Smooth muscle cell of the brain vasculature (primary cell): ENCODE results near the gene PINK1.
"Not testable (repeated sequence)": the region's sequence is repeated elsewhere in the genome, so short reads cannot be mapped to it uniquely, and the experiment has no call there.

Experiments used
- DNase-seq: peaks from one replicate; pipeline ENCODE4 v3.0.0-alpha.2; 2012; ENCODE audit warnings: low read depth, low spot score

The PINK1 gene

GRCh38 chr1:20644416-20644815 lies 11.2 kb downstream of the PINK1 start:
- no peak for DNase-seq

GRCh38 chr1:20645414-20645813 lies 12.2 kb downstream of the PINK1 start:
- no peak for DNase-seq

GRCh38 chr1:20648438-20648837 lies 15.2 kb downstream of the PINK1 start:
- no peak for DNase-seq

GRCh38 chr1:20648946-20649345 lies 15.7 kb downstream of the PINK1 start:
- no peak for DNase-seq

GRCh38 chr1:20652300-20652699 lies 19.0 kb downstream of the PINK1 start:
- DNase-seq, result no peak

GRCh38 chr1:20654104-20654690 lies 20.9 kb downstream of the PINK1 start:
- no peak for DNase-seq

GRCh38 chr1:20657024-20657423 lies 23.8 kb downstream of the PINK1 start:
- no peak for DNase-seq

GRCh38 chr1:20658166-20658915 lies 25.1 kb downstream of the PINK1 start:
- DNase-seq, result no peak

- DNase-seq, result no peak
Observed at GRCh38 chr1:20660363-20660762, 27.1 kb downstream of the PINK1 start.

- no peak for DNase-seq
Observed at GRCh38 chr1:20660847-20661206, 27.6 kb downstream of the PINK1 start.

- peak; percentile 92 for DNase-seq
Observed at GRCh38 chr1:20661207-20662109, 28.2 kb downstream of the PINK1 start, which contains the start of gene DDOST. Gene DDOST (minus strand): TSS chr1:20661369. CDS start chr1:20661350, 19 bp downstream.

GRCh38 chr1:20662110-20662475 lies 28.8 kb downstream of the PINK1 start:
- no peak for DNase-seq

- DNase-seq, result no peak
Observed at GRCh38 chr1:20663365-20663764, 30.1 kb downstream of the PINK1 start.

- no peak for DNase-seq
Observed at GRCh38 chr1:20663969-20664715, 30.9 kb downstream of the PINK1 start.

GRCh38 chr1:20665726-20666125 lies 32.5 kb downstream of the PINK1 start:
- DNase-seq, result no peak

- no peak for DNase-seq
Observed at GRCh38 chr1:20666146-20666545, 32.9 kb downstream of the PINK1 start.

- no peak for DNase-seq
Observed at GRCh38 chr1:20666804-20667203, 33.5 kb downstream of the PINK1 start.

- DNase-seq, result no peak
Observed at GRCh38 chr1:20668581-20668980, 35.3 kb downstream of the PINK1 start.

- DNase-seq, result no peak
Observed at GRCh38 chr1:20670936-20671335, 37.7 kb downstream of the PINK1 start.

- no peak for DNase-seq
Observed at GRCh38 chr1:20672265-20672632, 39.0 kb downstream of the PINK1 start.

- DNase-seq, result not testable (repeated sequence)
Observed at GRCh38 chr1:20673626-20674025, 40.4 kb downstream of the PINK1 start.

GRCh38 chr1:20678599-20678998 lies 45.3 kb downstream of the PINK1 start:
- no peak for DNase-seq
